Stimulated activated CD8-positive, alpha-beta memory T cell treated with anti-CD3 and anti-CD28 coated beads, Interleukin-12 subunit alpha, Interleukin-12 subunit beta, amount 100 ng/mL, for 24 hours (primary cell): ENCODE results near the gene ALDH1B1.

Experiments
- DNase-seq: peaks from one replicate; pipeline ENCODE4 v3.0.0-alpha.2; 2020; ENCODE audit errors: extremely low read depth

The ALDH1B1 gene

DNA sequence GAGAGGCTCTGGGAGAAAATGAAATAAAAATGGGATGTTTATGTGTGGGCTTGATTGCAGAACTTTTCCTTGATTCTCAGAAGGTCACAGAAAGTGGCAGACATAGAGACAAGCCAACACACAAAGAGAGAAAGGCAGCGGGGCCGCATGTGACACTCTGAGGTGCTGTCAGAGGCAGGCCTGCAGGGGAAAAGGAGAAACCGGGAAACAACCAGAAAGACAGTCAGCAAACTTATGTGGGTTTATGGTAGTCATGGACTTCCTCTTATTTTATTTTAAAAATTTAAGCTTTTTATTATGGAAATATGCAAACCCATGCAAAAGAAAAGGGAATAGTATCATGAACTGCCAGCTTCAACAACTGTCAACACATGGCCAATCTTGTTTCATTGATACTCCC, 48.0 kb downstream of the ALDH1B1 start:
- no peak for DNase-seq

DNA sequence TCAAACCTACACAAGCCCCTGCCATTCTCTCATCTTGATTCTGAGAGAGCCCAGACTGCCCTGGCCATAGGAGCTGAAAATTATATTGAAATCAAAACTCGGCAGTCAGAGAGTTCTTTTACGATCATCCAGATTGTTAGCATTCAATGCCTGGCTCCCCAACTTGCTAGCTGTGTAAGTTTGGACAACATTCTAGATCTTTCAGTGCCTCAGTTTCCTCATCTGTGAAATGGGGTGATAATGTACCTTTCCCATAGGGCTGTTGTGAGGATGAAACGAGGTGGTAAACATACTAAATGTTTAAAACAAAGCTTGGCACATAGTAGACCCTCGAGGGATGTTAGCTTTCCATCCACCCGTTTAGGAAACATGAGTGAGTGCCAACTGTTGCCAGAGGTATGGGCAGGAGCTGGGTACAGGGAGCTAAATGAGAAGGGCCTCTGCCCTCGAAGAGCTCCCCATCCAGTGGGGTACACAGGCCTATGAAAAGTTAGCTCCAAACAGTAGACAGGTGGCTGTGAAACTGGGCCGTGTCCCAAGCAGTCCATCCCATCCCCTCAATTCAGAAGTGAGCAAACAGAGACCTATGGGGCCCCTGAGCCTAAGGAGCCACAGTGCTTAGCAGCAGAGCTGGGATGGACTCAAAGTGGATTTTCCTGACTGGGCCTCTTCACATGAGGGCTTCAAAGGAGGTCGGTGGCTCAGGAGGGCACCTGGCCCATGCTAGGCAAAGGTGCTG, 49.0 kb downstream of the ALDH1B1 start:
- DNase-seq, result no peak

DNA sequence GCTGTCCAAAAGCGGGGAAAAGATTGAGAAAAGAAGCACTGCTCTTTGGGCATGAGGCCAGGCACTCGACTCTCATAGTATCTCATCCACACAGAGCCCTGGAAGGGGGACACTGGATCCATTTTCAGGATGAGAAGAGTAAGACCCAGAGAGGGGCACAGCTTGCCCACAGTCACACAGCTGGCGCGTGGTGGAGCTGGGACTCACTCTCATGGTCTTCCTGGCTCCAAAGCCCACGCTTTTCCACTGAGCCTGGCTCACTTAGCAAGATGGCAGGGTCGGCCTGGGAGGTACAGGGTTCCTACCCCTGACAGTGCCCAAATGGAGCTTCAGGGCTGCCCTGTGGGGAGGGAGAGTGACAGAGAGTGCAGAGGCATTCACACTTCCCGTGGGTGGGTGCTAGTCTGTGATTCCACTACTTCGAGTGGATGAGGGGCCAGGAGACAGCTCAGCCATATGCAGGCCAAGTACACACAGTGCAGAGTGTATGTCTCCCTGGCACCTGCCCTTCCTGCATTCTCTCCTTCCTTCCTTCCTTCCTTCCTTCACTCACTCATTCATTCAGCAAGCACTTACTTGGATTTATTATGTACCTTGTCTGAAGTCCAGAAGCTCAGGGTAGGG, 50.1 kb downstream of the ALDH1B1 start:
- DNase-seq, result no peak

DNA sequence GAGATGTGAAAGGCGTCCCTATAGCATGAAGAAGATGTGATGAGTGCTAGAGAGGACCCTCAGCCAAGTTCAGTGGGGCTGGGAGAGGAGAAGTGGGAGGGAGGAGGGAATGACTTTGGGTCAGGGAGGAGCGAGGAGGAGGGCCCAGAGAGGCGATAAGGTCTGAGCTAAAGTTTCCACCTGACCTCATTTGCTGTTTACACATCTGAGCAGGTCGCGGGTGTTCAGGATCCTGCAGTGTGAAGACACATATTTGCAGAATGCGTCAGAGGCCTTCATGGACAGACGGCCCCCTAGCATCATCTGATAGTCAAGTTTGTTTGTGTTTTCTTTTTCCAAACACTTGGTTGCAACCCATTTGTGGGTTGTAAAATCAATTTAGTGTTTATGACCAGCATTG, 50.7 kb downstream of the ALDH1B1 start:
- DNase-seq, result no peak

DNA sequence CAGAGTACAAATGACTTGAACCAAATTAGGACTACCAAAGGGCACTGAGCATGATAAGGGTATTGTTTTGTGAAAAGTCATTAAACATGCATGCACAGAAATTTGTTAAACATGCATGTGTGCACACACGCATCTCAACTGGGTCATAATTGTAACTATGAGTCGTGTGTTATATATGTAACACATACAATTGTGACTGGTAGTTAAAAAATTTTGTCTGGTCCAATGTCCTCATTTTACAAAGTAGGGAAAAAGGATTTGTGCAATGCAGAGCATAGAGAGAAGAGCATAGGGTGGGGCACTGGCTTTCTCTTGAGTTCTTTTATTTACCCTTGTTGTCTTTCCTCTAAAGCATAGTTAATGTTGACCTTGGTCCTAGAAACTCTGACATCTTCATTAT, 51.1 kb downstream of the ALDH1B1 start:
- DNase-seq, result no peak

DNA sequence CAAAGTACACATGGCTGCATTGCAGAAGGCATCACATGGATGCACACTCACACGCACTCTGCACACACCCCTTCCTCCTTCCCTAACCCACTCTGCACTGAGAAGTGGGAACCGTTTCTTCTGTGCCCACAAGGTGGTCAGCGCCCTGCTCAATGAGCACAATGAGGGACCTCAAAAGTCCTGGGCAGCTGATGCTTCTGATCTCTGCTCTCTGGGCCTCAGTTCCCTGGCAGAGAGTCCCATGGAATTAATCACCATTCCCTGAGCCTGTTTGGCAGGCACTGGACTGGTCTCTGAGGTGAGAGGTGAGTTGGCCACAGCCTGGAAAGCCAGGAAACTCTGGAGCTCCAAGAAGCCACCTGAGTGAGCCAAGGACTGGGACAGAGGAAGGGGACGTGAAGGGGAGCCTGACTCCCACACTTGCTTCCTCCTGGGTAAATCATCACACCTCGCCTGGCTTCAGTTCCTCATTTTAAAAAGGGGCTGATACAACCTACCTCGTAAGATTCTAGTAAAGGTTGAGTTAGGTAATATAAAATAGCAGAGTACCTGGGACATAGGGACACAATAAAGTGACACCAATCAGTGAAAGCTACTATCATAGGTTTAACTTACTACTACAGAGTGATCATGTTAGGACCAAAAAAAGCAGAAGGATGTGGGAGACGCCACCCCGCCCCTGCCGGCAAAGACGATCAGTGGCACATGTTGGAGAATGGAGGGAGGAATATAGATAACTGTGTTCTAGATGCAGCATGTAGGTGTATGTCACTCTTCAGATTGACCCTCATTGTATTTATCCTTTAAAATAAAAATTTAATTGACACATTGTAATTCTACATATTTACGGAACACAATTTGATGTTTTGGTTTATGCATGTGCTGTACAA, 52.9 kb downstream of the ALDH1B1 start:
- DNase-seq, result no peak

DNA sequence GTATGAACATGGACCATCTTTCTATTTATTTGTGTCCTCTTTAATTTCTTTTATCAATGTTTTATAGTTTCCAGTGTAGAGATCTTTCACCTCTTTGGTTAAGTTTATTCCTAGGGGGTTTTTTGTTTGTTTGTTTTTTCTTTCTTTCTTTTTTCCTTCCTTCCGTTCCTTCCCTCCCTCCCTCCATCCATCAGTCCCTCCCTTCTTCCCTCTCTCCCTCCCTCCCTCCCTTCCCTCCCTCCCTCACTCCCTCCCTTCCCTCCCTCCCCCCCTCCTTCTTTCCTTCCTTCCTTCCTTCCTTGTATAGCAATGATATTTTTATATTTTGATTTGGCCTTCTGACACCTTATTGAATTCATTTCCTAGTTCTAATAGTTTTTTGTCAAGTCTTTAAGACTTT, 55.2 kb downstream of the ALDH1B1 start:
- no peak for DNase-seq
